Measurements from ENCODE around the gene AADACL4. TPM values are rescaled to one million over a fixed set of nuclear protein-coding genes. Genes with fewer than 3 reads are reported as not detected.

Gene AADACL4
- total and polyA plus RNA-seq, 2 donors from 2014 or later = 0.16 to 0.58 TPM

- FAIRE-seq (no peak), DNase-seq (peak in 3 of 5 donors; percentile 79 to 91 (median 90))
- Histone ChIP-seq H3K4me3 (ENCODE audit: low read length in 3 of 3) (no peak overlapping the region), H3K9ac (ENCODE audit: low read length in 3 of 3) (peak overlapping the region in 2 of 3 donors; percentile 13 to 20), H3K27ac (ENCODE audit: low read depth in 2 of 2, low read length in 2 of 2) (peak overlapping the region; percentile 56 to 95), H3K9me3 (ENCODE audit: control insufficient read depth in 2 of 3, insufficient read depth in 1 of 3, low read length in 3 of 3) (no peaks in the 10 kb centered on the region), H3K27me3 (ENCODE audit: control insufficient read depth, insufficient read depth, low read length) (no peaks in the 10 kb centered on the region), H3K36me3 (ENCODE audit: control insufficient read depth in 2 of 3, insufficient read depth in 3 of 3, low read length in 3 of 3) (peaks cover 0 to 2% (median 2%) of the 10 kb centered on the region in 3 donors), H3K4me1 (ENCODE audit: control insufficient read depth in 2 of 3, insufficient read depth in 2 of 3, low read depth in 1 of 3, low read length in 3 of 3) (peaks cover 6 to 87% (median 84%) of the 10 kb centered on the region in 3 donors)
- TF ChIP-seq CTCF (IDR thresholded peaks at IDR 0.05; ENCODE audit: borderline replicate concordance, extremely low read depth, insufficient read depth) = no peak
- intact Hi-C loops (cut with DNase I) = no loop called here
Observed at GRCh38 chr1:12598974-12599373, 44.9 kb upstream of the AADACL4 start.

GRCh38 chr1:12599657-12600056 lies 44.2 kb upstream of the AADACL4 start:
- H3K27me3 ChIP-seq (ENCODE audit: control insufficient read depth, insufficient read depth, low read length) = no peaks in the 10 kb centered on the region
- intact Hi-C loops (cut with DNase I) = no loop called here
- FAIRE-seq (no peak), DNase-seq (no peak)
- TF ChIP-seq CTCF (IDR thresholded peaks at IDR 0.05; ENCODE audit: borderline replicate concordance, extremely low read depth, insufficient read depth) = no peak
- peaks cover 6 to 84% (median 82%) of the 10 kb centered on the region in 3 donors for H3K4me1 ChIP-seq (ENCODE audit: control insufficient read depth in 2 of 3, insufficient read depth in 2 of 3, low read depth in 1 of 3, low read length in 3 of 3)
- H3K4me3 ChIP-seq (ENCODE audit: low read length in 3 of 3) = no peak overlapping the region
- H3K27ac ChIP-seq (ENCODE audit: low read depth in 2 of 2, low read length in 2 of 2) = peak overlapping the region; percentile 76 to 95
- peak overlapping the region in 1 of 3 donors; percentile 37 for H3K9ac ChIP-seq (ENCODE audit: low read length in 3 of 3)
- H3K36me3 ChIP-seq (ENCODE audit: control insufficient read depth in 2 of 3, insufficient read depth in 3 of 3, low read length in 3 of 3) = peaks cover 0 to 2% (median 2%) of the 10 kb centered on the region in 3 donors
- no peaks in the 10 kb centered on the region for H3K9me3 ChIP-seq (ENCODE audit: control insufficient read depth in 2 of 3, insufficient read depth in 1 of 3, low read length in 3 of 3)

- H3K27ac ChIP-seq (ENCODE audit: low read depth in 2 of 2, low read length in 2 of 2) = peak overlapping the region; percentile 76 to 95
- peaks cover 6 to 81% (median 78%) of the 10 kb centered on the region in 3 donors for H3K4me1 ChIP-seq (ENCODE audit: control insufficient read depth in 2 of 3, insufficient read depth in 2 of 3, low read depth in 1 of 3, low read length in 3 of 3)
- TF ChIP-seq CTCF (IDR thresholded peaks at IDR 0.05; ENCODE audit: borderline replicate concordance, extremely low read depth, insufficient read depth) = no peak
- intact Hi-C loops (cut with DNase I) = no loop called here
- H3K36me3 ChIP-seq (ENCODE audit: control insufficient read depth in 2 of 3, insufficient read depth in 3 of 3, low read length in 3 of 3) = peaks cover 4 to 5% (median 4%) of the 10 kb centered on the region in 3 donors
- DNase-seq (no peak), FAIRE-seq (no peak)
- no peaks in the 10 kb centered on the region for H3K9me3 ChIP-seq (ENCODE audit: control insufficient read depth in 2 of 3, insufficient read depth in 1 of 3, low read length in 3 of 3)
- H3K4me3 ChIP-seq (ENCODE audit: low read length in 3 of 3) = no peak overlapping the region
- peak overlapping the region in 1 of 3 donors; percentile 49 for H3K9ac ChIP-seq (ENCODE audit: low read length in 3 of 3)
- no peaks in the 10 kb centered on the region for H3K27me3 ChIP-seq (ENCODE audit: control insufficient read depth, insufficient read depth, low read length)
Observed at GRCh38 chr1:12600335-12600734, 43.5 kb upstream of the AADACL4 start.
